HepG2 (cell line): ENCODE measurements around the gene ARHGEF4. TPM values are rescaled to one million over a fixed set of nuclear protein-coding genes. Genes with fewer than 3 reads are reported as not detected.

Source experiments
- HDAC1 ChIP-seq: sonication (generic); formaldehyde crosslinking; IDR thresholded peaks from 2 replicates; pipeline ENCODE4 v1.5.1; 2020; ENCODE audit warnings: mild to moderate bottlenecking, missing genetic modification reagents
- IRF1 ChIP-seq: sonication (generic); formaldehyde crosslinking; IDR thresholded peaks from 2 replicates; pipeline ENCODE4 v1.4.0; 2020; ENCODE audit warnings: low read depth, mild to moderate bottlenecking, missing genetic modification reagents
- MTA3 ChIP-seq: sonication (generic); formaldehyde crosslinking; IDR thresholded peaks from 2 replicates; pipeline ENCODE4 v1.4.0; 2020; ENCODE audit warnings: missing genetic modification reagents
- STAT5B ChIP-seq: sonication (generic); formaldehyde crosslinking; IDR thresholded peaks from 2 replicates; pipeline ENCODE4 v1.4.0; 2020; ENCODE audit warnings: missing genetic modification reagents
- TEAD2 ChIP-seq: sonication (generic); formaldehyde crosslinking; IDR thresholded peaks from 2 replicates; pipeline ENCODE4 v1.9.0; 2021; ENCODE audit warnings: missing genetic modification reagents
- ZBTB49 ChIP-seq: sonication (generic); formaldehyde crosslinking; IDR thresholded peaks from 2 replicates; pipeline ENCODE4 v1.4.0; 2020; ENCODE audit warnings: missing genetic modification reagents, borderline replicate concordance
- ZFP90 ChIP-seq: sonication (generic); formaldehyde crosslinking; IDR thresholded peaks from 2 replicates; pipeline ENCODE4 v1.8.0; 2022; ENCODE audit warnings: missing genetic modification reagents, mild to moderate bottlenecking, inconsistent platforms, borderline replicate concordance
- ZNF282 ChIP-seq: fragments of 450-650 bp; IDR thresholded peaks from 2 replicates; pipeline ENCODE4 v1.6.1; 2018; ENCODE audit not compliant: partially characterized antibody
- ZNF550 ChIP-seq: sonication (generic); formaldehyde crosslinking; IDR thresholded peaks from 2 replicates; pipeline ENCODE4 v1.4.0; 2020; ENCODE audit warnings: mild to moderate bottlenecking, missing genetic modification reagents, borderline replicate concordance
- ZNF563 ChIP-seq: sonication (generic); formaldehyde crosslinking; IDR thresholded peaks from 2 replicates; pipeline ENCODE4 v1.8.0; 2022; ENCODE audit warnings: mild to moderate bottlenecking, moderate library complexity, missing genetic modification reagents
- polyA plus RNA-seq, 8 experiments: library from polyadenylated mRNA; depleted of rRNA in 3 of 8; stranded (reverse) in 7 of 8; unstranded in 1 of 8; fragments of >200 nt; fragmentation: Illumina TruSeq in 4 of 8; extraction: Trizol in 4 of 8; gene quantifications; 2 replicates each; pipeline versions ENCODE4 v1.2.1 to v1.2.3, GENCODE V29; 2011 to 2016; ENCODE audit warnings: low read depth in 4 of 8, missing spikeins in 1 of 8, mixed read lengths in 1 of 8; ENCODE audit not compliant: insufficient read depth in 1 of 8
- total RNA-seq, 5 experiments: library from RNA; depleted of rRNA; stranded (reverse); fragments of >200 nt; fragmentation: Illumina TruSeq; extraction: Trizol; gene quantifications; 2 replicates each; pipeline ENCODE4 v1.2.3, GENCODE V29; 2016; ENCODE audit warnings: low read depth in 1 of 5
- TF ChIP-seq, protein P1 (sequence below), 2 experiments: sonication (generic) in 1 of 2; formaldehyde crosslinking in 1 of 2; IDR thresholded peaks; 2 replicates each; pipeline versions ENCODE4 v1.6.1 to v1.9.0; 2014 to 2022; ENCODE audit warnings: antibody characterized with exemption in 1 of 2, borderline replicate concordance in 1 of 2, inconsistent platforms in 1 of 2, low read depth in 1 of 2, missing genetic modification reagents in 1 of 2
- TF ChIP-seq, protein P2 (sequence below): sonication (generic); formaldehyde crosslinking; conservative IDR thresholded peaks from 2 replicates; pipeline ENCODE4 v1.4.0; 2020; ENCODE audit warnings: mild to moderate bottlenecking, missing genetic modification reagents, moderate library complexity

Gene ARHGEF4
- total and polyA plus RNA-seq, 2 of the 13 experiments (the other 11 are each of a cell fraction or from before 2014, with no cell fraction given), result 0.11 to 0.13 TPM

GRCh38 chr2:131093696-131094462, 257.2 kb downstream of the ARHGEF4 start (continued):
- TF ChIP-seq, protein P1, sequence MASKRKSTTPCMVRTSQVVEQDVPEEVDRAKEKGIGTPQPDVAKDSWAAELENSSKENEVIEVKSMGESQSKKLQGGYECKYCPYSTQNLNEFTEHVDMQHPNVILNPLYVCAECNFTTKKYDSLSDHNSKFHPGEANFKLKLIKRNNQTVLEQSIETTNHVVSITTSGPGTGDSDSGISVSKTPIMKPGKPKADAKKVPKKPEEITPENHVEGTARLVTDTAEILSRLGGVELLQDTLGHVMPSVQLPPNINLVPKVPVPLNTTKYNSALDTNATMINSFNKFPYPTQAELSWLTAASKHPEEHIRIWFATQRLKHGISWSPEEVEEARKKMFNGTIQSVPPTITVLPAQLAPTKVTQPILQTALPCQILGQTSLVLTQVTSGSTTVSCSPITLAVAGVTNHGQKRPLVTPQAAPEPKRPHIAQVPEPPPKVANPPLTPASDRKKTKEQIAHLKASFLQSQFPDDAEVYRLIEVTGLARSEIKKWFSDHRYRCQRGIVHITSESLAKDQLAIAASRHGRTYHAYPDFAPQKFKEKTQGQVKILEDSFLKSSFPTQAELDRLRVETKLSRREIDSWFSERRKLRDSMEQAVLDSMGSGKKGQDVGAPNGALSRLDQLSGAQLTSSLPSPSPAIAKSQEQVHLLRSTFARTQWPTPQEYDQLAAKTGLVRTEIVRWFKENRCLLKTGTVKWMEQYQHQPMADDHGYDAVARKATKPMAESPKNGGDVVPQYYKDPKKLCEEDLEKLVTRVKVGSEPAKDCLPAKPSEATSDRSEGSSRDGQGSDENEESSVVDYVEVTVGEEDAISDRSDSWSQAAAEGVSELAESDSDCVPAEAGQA (IDR thresholded peaks at IDR 0.05; ENCODE audit: low read depth), result no peak; the same call in 1 of the 2 replicates
- TF ChIP-seq, protein P1 (CRISPR knock-in tag; IDR thresholded peaks at IDR 0.05; ENCODE audit: borderline replicate concordance), result no peak
- no peak for TF ChIP-seq ZBTB49 (CRISPR knock-in tag)
- no peak; the same call in 1 of the 2 replicates for TF ChIP-seq ZNF563 (CRISPR knock-in tag)
- TF ChIP-seq STAT5B (CRISPR knock-in tag), result no peak
- TF ChIP-seq IRF1 (CRISPR knock-in tag), result no peak
- no peak for TF ChIP-seq ZFP90 (CRISPR knock-in tag)
- TF ChIP-seq, protein P2, sequence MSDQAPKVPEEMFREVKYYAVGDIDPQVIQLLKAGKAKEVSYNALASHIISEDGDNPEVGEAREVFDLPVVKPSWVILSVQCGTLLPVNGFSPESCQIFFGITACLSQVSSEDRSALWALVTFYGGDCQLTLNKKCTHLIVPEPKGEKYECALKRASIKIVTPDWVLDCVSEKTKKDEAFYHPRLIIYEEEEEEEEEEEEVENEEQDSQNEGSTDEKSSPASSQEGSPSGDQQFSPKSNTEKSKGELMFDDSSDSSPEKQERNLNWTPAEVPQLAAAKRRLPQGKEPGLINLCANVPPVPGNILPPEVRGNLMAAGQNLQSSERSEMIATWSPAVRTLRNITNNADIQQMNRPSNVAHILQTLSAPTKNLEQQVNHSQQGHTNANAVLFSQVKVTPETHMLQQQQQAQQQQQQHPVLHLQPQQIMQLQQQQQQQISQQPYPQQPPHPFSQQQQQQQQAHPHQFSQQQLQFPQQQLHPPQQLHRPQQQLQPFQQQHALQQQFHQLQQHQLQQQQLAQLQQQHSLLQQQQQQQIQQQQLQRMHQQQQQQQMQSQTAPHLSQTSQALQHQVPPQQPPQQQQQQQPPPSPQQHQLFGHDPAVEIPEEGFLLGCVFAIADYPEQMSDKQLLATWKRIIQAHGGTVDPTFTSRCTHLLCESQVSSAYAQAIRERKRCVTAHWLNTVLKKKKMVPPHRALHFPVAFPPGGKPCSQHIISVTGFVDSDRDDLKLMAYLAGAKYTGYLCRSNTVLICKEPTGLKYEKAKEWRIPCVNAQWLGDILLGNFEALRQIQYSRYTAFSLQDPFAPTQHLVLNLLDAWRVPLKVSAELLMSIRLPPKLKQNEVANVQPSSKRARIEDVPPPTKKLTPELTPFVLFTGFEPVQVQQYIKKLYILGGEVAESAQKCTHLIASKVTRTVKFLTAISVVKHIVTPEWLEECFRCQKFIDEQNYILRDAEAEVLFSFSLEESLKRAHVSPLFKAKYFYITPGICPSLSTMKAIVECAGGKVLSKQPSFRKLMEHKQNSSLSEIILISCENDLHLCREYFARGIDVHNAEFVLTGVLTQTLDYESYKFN, result peak; percentile 16; the same call in 1 of the 2 replicates
- no peak for TF ChIP-seq TEAD2 (CRISPR knock-in tag)
- TF ChIP-seq HDAC1 (CRISPR knock-in tag), result peak; percentile 66
- no peak for TF ChIP-seq MTA3 (CRISPR knock-in tag)
- TF ChIP-seq ZNF550 (CRISPR knock-in tag), result no peak
- TF ChIP-seq ZNF282, result no peak
